ENCODE data around the gene STK39. TPM values are rescaled to one million over a fixed set of nuclear protein-coding genes. Genes with fewer than 3 reads are reported as not detected.

STK39 gene
- polyA plus RNA-seq, 1 donor (not counting 4 experiments of a cell fraction or from before 2014, with no cell fraction given), result 20.7 TPM

DNA sequence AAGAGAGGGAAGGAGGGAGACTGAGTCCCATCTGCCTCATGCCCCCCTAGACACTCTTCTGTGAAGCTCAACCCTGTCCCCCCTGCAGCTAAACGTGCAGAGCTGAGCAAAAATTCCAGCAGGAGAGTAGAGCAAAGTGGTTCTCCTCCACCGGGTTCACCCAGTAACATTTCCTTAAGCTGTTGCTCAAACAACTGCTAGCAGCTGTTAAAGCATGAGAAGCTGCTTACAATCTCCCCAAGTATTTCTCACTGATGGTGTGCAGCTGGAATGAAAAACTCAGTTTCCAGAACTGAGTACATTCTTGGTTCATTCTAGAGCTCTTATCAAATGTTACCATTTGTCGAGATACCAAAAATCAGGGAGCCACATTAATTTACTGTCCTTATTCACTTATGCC lies 92.3 kb downstream of the STK39 start:
- Histone ChIP-seq H3K9me3 (ENCODE audit: control insufficient read depth, low read depth, low read length) (no peaks in the 10 kb centered on the region), H2AFZ (ENCODE audit: control insufficient read depth, low read length) (no peak overlapping the region), H3K9ac (ENCODE audit: control insufficient read depth, extremely low read depth, insufficient read depth, low read length) (no peak overlapping the region), H3K4me2 (ENCODE audit: control insufficient read depth, extremely low read depth, insufficient read depth, low read depth, low read length) (no peak overlapping the region), H3K79me2 (ENCODE audit: control insufficient read depth, insufficient read depth, low read length) (no peaks in the 10 kb centered on the region), H3K4me3 (ENCODE audit: control insufficient read depth in 2 of 3, extremely low read depth in 1 of 3, insufficient read depth in 2 of 3, low read depth in 1 of 3, low read length in 3 of 3) (no peak overlapping the region), H4K20me1 (ENCODE audit: control insufficient read depth, extremely low read depth, insufficient read depth, low read length) (no peaks in the 10 kb centered on the region), H3K27me3 (ENCODE audit: control insufficient read depth, extremely low read depth, insufficient read depth, low read length) (no peaks in the 10 kb centered on the region), H3K4me1 (ENCODE audit: control insufficient read depth, extremely low read depth, insufficient read depth, low read length) (peaks cover 14% of the 10 kb centered on the region), H3K9me1 (ENCODE audit: control insufficient read depth, extremely low read depth, insufficient read depth, low read length) (no peaks in the 10 kb centered on the region), H3K27ac (ENCODE audit: control insufficient read depth, insufficient read depth, low read length) (no peak overlapping the region), H3K36me3 (ENCODE audit: control insufficient read depth in 2 of 2, extremely low read depth in 1 of 2, insufficient read depth in 2 of 2, low read length in 2 of 2) (peaks cover 0 to 3% of the 10 kb centered on the region in 2 experiments)
- dilution Hi-C loops (cut with MboI; ENCODE audit: extremely low pct_ligation_motif_present, low sequenced_read_pairs), result no loop called here
- TF ChIP-seq EZH2 (IDR thresholded peaks at IDR 0.05; ENCODE audit: low read length), result no peak
- TF ChIP-seq, protein P1, sequence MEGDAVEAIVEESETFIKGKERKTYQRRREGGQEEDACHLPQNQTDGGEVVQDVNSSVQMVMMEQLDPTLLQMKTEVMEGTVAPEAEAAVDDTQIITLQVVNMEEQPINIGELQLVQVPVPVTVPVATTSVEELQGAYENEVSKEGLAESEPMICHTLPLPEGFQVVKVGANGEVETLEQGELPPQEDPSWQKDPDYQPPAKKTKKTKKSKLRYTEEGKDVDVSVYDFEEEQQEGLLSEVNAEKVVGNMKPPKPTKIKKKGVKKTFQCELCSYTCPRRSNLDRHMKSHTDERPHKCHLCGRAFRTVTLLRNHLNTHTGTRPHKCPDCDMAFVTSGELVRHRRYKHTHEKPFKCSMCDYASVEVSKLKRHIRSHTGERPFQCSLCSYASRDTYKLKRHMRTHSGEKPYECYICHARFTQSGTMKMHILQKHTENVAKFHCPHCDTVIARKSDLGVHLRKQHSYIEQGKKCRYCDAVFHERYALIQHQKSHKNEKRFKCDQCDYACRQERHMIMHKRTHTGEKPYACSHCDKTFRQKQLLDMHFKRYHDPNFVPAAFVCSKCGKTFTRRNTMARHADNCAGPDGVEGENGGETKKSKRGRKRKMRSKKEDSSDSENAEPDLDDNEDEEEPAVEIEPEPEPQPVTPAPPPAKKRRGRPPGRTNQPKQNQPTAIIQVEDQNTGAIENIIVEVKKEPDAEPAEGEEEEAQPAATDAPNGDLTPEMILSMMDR (optimal IDR thresholded peaks at IDR 0.05 in 1 of 3, IDR thresholded peaks at IDR 0.05 in 1 of 3, conservative IDR thresholded peaks at IDR 0.05 in 1 of 3; ENCODE audit: extremely low read depth in 1 of 3, insufficient read depth in 2 of 3, low read length in 3 of 3), result no peak
- FAIRE-seq (no peak), DNase-seq (ENCODE audit: low read depth, low spot score) (no peak)

DNA sequence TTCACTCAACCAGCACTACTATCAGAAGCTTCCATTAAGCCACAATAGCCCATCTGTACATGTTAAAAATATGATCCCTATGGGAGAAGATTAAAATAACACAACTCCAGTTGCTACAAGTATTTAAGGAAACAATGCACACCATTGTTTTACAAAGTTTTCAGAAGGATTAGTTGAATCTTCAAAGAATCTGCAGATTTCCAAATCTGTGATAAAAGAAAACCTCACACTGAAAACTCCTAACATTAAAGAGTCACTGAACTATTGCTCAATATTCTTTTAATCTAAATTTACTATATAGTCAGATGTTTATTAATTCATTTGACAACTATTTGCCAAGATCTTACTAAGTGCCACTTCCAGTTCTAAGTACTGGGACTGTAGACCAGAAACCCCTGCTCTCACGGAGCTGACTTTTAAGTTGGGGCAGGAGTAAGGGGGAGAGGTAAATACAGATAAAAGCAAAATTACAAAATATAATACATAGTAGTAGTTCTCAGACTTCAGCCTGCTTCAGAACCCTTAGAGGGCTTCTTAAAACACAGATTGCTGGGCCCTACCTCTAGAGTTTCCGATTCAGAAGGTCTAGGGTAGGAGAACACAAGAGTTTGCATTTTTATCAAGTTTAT lies 94.4 kb downstream of the STK39 start:
- Histone ChIP-seq H2AFZ (ENCODE audit: control insufficient read depth, low read length) (no peak overlapping the region), H3K4me1 (ENCODE audit: control insufficient read depth, extremely low read depth, insufficient read depth, low read length) (peaks cover 14% of the 10 kb centered on the region), H3K79me2 (ENCODE audit: control insufficient read depth, insufficient read depth, low read length) (no peaks in the 10 kb centered on the region), H4K20me1 (ENCODE audit: control insufficient read depth, extremely low read depth, insufficient read depth, low read length) (no peaks in the 10 kb centered on the region), H3K4me3 (ENCODE audit: control insufficient read depth in 2 of 3, extremely low read depth in 1 of 3, insufficient read depth in 2 of 3, low read depth in 1 of 3, low read length in 3 of 3) (no peak overlapping the region), H3K9ac (ENCODE audit: control insufficient read depth, extremely low read depth, insufficient read depth, low read length) (no peak overlapping the region), H3K36me3 (ENCODE audit: control insufficient read depth in 2 of 2, extremely low read depth in 1 of 2, insufficient read depth in 2 of 2, low read length in 2 of 2) (no peaks in the 10 kb centered on the region), H3K27ac (ENCODE audit: control insufficient read depth, insufficient read depth, low read length) (no peak overlapping the region), H3K9me1 (ENCODE audit: control insufficient read depth, extremely low read depth, insufficient read depth, low read length) (no peaks in the 10 kb centered on the region), H3K9me3 (ENCODE audit: control insufficient read depth, low read depth, low read length) (no peaks in the 10 kb centered on the region), H3K4me2 (ENCODE audit: control insufficient read depth, extremely low read depth, insufficient read depth, low read depth, low read length) (no peak overlapping the region), H3K27me3 (ENCODE audit: control insufficient read depth, extremely low read depth, insufficient read depth, low read length) (no peaks in the 10 kb centered on the region)
- dilution Hi-C loops (cut with MboI; ENCODE audit: extremely low pct_ligation_motif_present, low sequenced_read_pairs), result no loop called here
- TF ChIP-seq, protein P1 (optimal IDR thresholded peaks at IDR 0.05 in 1 of 3, IDR thresholded peaks at IDR 0.05 in 1 of 3, conservative IDR thresholded peaks at IDR 0.05 in 1 of 3; ENCODE audit: extremely low read depth in 1 of 3, insufficient read depth in 2 of 3, low read length in 3 of 3), result no peak
- no peak for TF ChIP-seq EZH2 (IDR thresholded peaks at IDR 0.05; ENCODE audit: low read length)
- no peak for FAIRE-seq
- DNase-seq (ENCODE audit: low read depth, low spot score), result no peak
